AG10803 (cell line): ENCODE data around the gene CNGB1.

ENCODE experiments used
- DNase-seq: peaks from one replicate; pipeline ENCODE4 v3.0.0; 2010; ENCODE audit warnings: low read depth
- H3K4me3 ChIP-seq: 2 replicates; pipeline ENCODE4 v1.5.1; 2011; ENCODE audit warnings: mild to moderate bottlenecking, low read length, control low read depth
- TF ChIP-seq, protein P1 (sequence below): conservative IDR thresholded peaks from 2 replicates; pipeline ENCODE4 v1.5.1; 2011; ENCODE audit warnings: mild to moderate bottlenecking, low read length, control low read depth, inconsistent platforms

CNGB1 gene

GRCh38 chr16:57971848-57972247, 920 bp upstream of the CNGB1 start:
- TF ChIP-seq, protein P1, sequence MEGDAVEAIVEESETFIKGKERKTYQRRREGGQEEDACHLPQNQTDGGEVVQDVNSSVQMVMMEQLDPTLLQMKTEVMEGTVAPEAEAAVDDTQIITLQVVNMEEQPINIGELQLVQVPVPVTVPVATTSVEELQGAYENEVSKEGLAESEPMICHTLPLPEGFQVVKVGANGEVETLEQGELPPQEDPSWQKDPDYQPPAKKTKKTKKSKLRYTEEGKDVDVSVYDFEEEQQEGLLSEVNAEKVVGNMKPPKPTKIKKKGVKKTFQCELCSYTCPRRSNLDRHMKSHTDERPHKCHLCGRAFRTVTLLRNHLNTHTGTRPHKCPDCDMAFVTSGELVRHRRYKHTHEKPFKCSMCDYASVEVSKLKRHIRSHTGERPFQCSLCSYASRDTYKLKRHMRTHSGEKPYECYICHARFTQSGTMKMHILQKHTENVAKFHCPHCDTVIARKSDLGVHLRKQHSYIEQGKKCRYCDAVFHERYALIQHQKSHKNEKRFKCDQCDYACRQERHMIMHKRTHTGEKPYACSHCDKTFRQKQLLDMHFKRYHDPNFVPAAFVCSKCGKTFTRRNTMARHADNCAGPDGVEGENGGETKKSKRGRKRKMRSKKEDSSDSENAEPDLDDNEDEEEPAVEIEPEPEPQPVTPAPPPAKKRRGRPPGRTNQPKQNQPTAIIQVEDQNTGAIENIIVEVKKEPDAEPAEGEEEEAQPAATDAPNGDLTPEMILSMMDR: no peak
- no peak overlapping the region for H3K4me3 ChIP-seq
- DNase-seq: no peak

DNA sequence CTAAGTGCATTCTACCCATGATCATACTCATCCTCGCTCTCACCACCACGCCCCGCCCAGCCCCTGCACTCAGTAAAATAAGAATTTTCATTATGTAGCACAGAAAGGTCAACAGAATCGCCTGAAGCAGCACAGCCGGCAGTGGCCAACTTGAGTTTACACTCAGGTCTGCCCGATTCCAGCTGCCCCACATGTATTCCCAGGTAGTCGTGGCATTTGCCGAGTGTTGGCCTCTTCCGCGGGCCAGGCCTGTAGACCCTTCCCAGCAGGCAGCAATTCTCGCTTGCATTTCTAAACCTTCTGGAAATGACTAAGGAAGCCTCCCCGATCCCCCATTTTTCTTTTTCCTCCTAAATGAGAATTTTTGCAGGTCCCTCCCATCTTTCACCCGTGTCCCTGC, 609 bp downstream of the CNGB1 start:
- TF ChIP-seq, protein P1: no peak
- DNase-seq: no peak
- no peak overlapping the region for H3K4me3 ChIP-seq

- no peak for DNase-seq
- TF ChIP-seq, protein P1: no peak
- H3K4me3 ChIP-seq: no peak overlapping the region
Measured at GRCh38 chr16:57969451-57970123, 1.3 kb downstream of the CNGB1 start.

DNA sequence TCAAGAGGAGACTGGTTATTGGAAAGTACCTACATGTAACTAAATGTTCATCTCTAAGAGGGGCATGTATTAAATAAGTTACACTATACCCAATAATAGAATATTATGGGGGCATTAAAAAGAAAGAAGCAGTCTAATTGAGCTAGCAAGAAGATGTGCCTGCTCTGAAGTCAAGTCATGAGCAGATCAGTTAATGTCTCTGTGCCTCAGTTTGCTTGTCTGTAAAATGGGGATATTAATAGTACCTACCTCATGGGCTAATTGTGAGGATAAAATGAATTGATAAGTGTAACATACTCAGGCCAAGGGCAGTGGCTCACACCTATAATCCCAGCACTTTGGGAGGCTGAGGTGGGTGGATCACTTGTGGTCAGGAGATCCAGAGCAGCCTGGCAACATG, 3.0 kb downstream of the CNGB1 start:
- no peak overlapping the region for H3K4me3 ChIP-seq
- no peak for DNase-seq
- TF ChIP-seq, protein P1: no peak

GRCh38 chr16:57966986-57967385, 3.9 kb downstream of the CNGB1 start:
- TF ChIP-seq, protein P1: no peak
- no peak for DNase-seq
- H3K4me3 ChIP-seq: no peak overlapping the region

GRCh38 chr16:57966204-57966771, 4.6 kb downstream of the CNGB1 start:
- H3K4me3 ChIP-seq: no peak overlapping the region
- peak; percentile 37 for DNase-seq
- TF ChIP-seq, protein P1: no peak

DNA sequence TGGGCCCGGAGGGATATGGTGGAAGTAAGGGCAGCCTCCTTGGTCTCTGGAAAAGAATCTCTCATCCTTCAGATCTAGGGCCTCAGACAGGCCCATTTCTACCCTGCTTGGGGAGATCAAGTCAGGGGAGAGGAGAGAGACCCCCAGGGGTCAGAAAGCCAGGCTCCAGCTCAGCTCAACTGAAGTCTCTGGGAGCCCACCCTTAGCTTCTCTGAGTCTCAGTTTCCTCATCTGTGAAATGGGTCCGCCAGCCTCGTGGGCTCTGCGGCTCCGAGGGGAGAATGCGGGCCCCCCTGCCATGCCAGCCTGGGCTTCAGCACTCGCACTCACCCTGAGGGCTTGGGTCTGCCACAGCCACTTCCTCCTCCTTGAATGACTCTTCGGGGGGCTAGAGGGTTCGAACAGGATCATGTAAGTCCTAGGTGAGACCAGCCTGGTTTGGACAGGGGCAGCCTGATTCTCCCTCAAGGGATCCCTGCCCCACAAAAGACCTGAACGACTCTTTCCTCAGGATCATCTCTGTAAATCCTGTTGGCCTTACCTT, 6.7 kb downstream of the CNGB1 start:
- no peak overlapping the region for H3K4me3 ChIP-seq
- TF ChIP-seq, protein P1: no peak
- DNase-seq: no peak
